Transverse colon (tissue), 4 donors: ENCODE data around the gene SEPTIN8. TPM values are rescaled to one million over a fixed set of nuclear protein-coding genes. Genes with fewer than 3 reads are reported as not detected.

Experiments
- DNase-seq: peaks from one replicate; pipeline ENCODE4 v3.0.0-alpha.2; 2019
- H3K27ac ChIP-seq, 4 donors: fragments of 200-600 bp; sonication (generic); 2 replicates each; pipeline ENCODE4 v1.5.1; 2016 to 2018; ENCODE audit warnings: inconsistent platforms in 4 of 4
- H3K27me3 ChIP-seq: fragments of 200-600 bp; sonication (generic); 2 replicates; pipeline ENCODE4 v1.5.1; 2017; ENCODE audit warnings: inconsistent platforms
- H3K36me3 ChIP-seq, 4 donors: fragments of 200-600 bp; sonication (generic); 2 replicates each; pipeline ENCODE4 v1.5.1; 2017 to 2019; ENCODE audit warnings: inconsistent platforms in 4 of 4
- H3K4me1 ChIP-seq, 4 donors: fragments of 200-600 bp; sonication (generic); 2 replicates each; pipeline ENCODE4 v1.5.1; 2017 to 2020; ENCODE audit warnings: inconsistent platforms in 4 of 4
- H3K4me3 ChIP-seq, 4 donors: fragments of 200-600 bp; sonication (generic); 1 replicate in 1 of 4; 2 replicates in 3 of 4; pipeline versions ENCODE4 v1.5.1 to v1.6.1; 2017 to 2019; ENCODE audit warnings: inconsistent platforms in 4 of 4
- H3K9me3 ChIP-seq, 2 donors: fragments of 200-600 bp; sonication (generic); 2 replicates each; pipeline ENCODE4 v1.5.1; 2017 to 2019; ENCODE audit warnings: inconsistent platforms in 2 of 2
- EP300 ChIP-seq: sonication (generic); formaldehyde crosslinking; IDR thresholded peaks from one replicate; pipeline ENCODE4 v1.6.1; 2017; ENCODE audit warnings: antibody characterized with exemption, low read depth
- POLR2A ChIP-seq: fragments of 450-650 bp; IDR thresholded peaks from one replicate; pipeline ENCODE4 v1.6.1; 2016; ENCODE audit warnings: antibody characterized with exemption, mild to moderate bottlenecking, moderate library complexity
- POLR2AphosphoS5 ChIP-seq, 3 donors: sonication (generic); formaldehyde crosslinking; IDR thresholded peaks; one replicate each; pipeline ENCODE4 v1.6.1; 2016; ENCODE audit warnings: antibody characterized with exemption in 3 of 3
- WGBS, 2 donors: methylation state at CpG; one replicate each; pipeline ENCODE4 v1.1.5; 2018; ENCODE audit warnings: low coverage in 1 of 2; 5-methylcytosine and 5-hydroxymethylcytosine counted together
- in situ Hi-C, 4 donors: fragments of 200-750 bp; cut with MboI; loops; one replicate each; pipeline versions ENCODE4 v1.15.0 to v1.15.1; 2017; ENCODE audit warnings: low sequenced_read_pairs in 3 of 4, low pct_ligation_motif_present in 1 of 4, low pct_unique_long_range_greater_than_20kb in 1 of 4
- intact Hi-C: fragments of 100-400 bp; cut with DNase I; formaldehyde crosslinking; loops from one replicate; pipeline ENCODE4 v1.15.1; 2023; ENCODE audit warnings: low total_unique reads
- total RNA-seq, 4 donors: library from RNA; depleted of rRNA; stranded (reverse); fragments of >200 nt; gene quantifications; one replicate each; pipeline ENCODE4 v1.1.0, GENCODE V29; 2016
- TF ChIP-seq, protein P1 (sequence below), 5 experiments: fragments of 200-600 bp in 3 of 5; fragments of 450-650 bp in 2 of 5; sonication (generic) in 3 of 5; IDR thresholded peaks; 1 replicate in 2 of 5; 2 replicates in 3 of 5; pipeline ENCODE4 v1.5.1; 2016 to 2017; ENCODE audit warnings: antibody characterized with exemption in 5 of 5, inconsistent platforms in 3 of 5, mild to moderate bottlenecking in 2 of 5, moderate library complexity in 1 of 5

SEPTIN8 gene
- total RNA-seq, 4 donors from 2014 or later = 38.4 to 70.7 (median 53.5) TPM

DNA sequence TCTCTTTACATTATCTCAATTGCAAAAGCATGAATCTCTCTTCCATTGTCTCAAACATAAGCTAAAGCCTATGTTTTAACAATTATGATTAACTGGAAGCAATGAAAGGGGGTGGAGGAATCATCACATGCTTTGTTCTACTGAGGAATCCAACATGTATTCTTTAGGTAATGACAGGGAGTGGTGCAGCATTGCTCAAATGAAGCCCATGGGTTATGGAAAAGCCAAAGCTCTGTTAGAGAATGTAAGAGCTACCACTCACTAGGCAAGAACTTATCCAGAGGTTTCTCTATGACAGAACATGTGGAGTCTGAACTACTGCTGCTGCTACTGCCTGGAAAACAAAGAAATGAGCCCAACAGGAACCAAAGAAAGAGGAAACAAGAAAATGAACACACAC lies 68.4 kb downstream of the SEPTIN8 start:
- H3K4me3 ChIP-seq = no peak overlapping the region
- H3K27ac ChIP-seq = no peak overlapping the region
- in situ Hi-C loops = loop anchor here in 2 of 4 donors (25.0 kb wide), 1 partner anchor 321 kb away; no protein-coding TSS in a partner anchor
- H3K4me1 ChIP-seq = no peaks in the 10 kb centered on the region
- H3K27me3 ChIP-seq = no peaks in the 10 kb centered on the region
- intact Hi-C loops = no loop called here
- TF ChIP-seq POLR2A = no peak
- no peak for TF ChIP-seq POLR2AphosphoS5 (IDR thresholded peaks at IDR 0.05)
- TF ChIP-seq, protein P1, sequence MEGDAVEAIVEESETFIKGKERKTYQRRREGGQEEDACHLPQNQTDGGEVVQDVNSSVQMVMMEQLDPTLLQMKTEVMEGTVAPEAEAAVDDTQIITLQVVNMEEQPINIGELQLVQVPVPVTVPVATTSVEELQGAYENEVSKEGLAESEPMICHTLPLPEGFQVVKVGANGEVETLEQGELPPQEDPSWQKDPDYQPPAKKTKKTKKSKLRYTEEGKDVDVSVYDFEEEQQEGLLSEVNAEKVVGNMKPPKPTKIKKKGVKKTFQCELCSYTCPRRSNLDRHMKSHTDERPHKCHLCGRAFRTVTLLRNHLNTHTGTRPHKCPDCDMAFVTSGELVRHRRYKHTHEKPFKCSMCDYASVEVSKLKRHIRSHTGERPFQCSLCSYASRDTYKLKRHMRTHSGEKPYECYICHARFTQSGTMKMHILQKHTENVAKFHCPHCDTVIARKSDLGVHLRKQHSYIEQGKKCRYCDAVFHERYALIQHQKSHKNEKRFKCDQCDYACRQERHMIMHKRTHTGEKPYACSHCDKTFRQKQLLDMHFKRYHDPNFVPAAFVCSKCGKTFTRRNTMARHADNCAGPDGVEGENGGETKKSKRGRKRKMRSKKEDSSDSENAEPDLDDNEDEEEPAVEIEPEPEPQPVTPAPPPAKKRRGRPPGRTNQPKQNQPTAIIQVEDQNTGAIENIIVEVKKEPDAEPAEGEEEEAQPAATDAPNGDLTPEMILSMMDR (IDR thresholded peaks at IDR 0.05) = no peak
- no peak for TF ChIP-seq EP300
- no peak for DNase-seq
- no peaks in the 10 kb centered on the region for H3K9me3 ChIP-seq
- no peaks in the 10 kb centered on the region for H3K36me3 ChIP-seq

DNA sequence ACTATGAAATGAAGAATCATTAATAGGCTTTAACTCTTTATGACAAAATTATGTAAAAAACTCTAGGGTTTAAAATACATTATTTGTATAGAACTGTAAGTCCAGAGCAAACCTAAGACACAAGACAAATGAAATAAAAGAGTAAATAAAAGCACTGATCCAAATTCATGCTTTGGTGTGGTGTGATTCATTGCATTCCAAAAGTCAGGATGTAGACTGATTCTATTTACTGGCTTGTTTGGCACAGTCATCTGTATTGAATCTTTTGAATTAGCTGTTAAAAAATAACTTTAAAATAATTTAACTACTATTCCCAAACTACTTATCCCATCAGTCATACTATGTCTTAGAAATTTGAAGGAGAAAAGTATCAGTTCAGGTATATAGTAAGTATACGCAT lies 72.2 kb downstream of the SEPTIN8 start:
- intact Hi-C loops = no loop called here
- Histone ChIP-seq H3K27ac (no peak overlapping the region), H3K36me3 (peaks cover 0 to 7% (median 0%) of the 10 kb centered on the region in 4 donors), H3K4me1 (no peaks in the 10 kb centered on the region), H3K9me3 (no peaks in the 10 kb centered on the region), H3K4me3 (no peak overlapping the region), H3K27me3 (no peaks in the 10 kb centered on the region)
- no peak for DNase-seq
- 98 to 100% methylated on average over 1 of the region's 1 CpG for WGBS, 2 donors
- in situ Hi-C loops = loop anchor here in 2 of 4 donors (25.0 kb wide), 1 partner anchor 318 kb away; no protein-coding TSS in a partner anchor
- TF ChIP-seq POLR2AphosphoS5 (IDR thresholded peaks at IDR 0.05) (no peak), EP300 (no peak)

Other genes with a start within 250 kb of the SEPTIN8 start
- gene IL5, start 233.7 kb downstream of the SEPTIN8 start, total RNA-seq = not detected
- 10 to 100 TPM; 35.8 to 47.5 (median 41.3) TPM for gene RAD50, start 220.3 kb downstream of the SEPTIN8 start, total RNA-seq
- gene IL13, start 119.1 kb downstream of the SEPTIN8 start, total RNA-seq = not detected
- gene IL4, start 103.2 kb downstream of the SEPTIN8 start, total RNA-seq = not detected
- 1 to 10 TPM; 1.9 to 7.0 (median 2.8) TPM for gene KIF3A, start 39.7 kb downstream of the SEPTIN8 start, total RNA-seq
- 10 to 100 TPM in 1 of 4 donors, 1 to 10 TPM in 3; 3.0 to 13.0 (median 7.1) TPM for gene CCNI2, start 29.8 kb downstream of the SEPTIN8 start, total RNA-seq
- gene SOWAHA, start 36.1 kb upstream of the SEPTIN8 start, total RNA-seq = 10 to 100 TPM; 35.2 to 93.5 (median 76.0) TPM
- gene SHROOM1, start 53.4 kb upstream of the SEPTIN8 start, total RNA-seq = 100 to 1,000 TPM in 1 of 4 donors, 10 to 100 TPM in 3; 65.3 to 244 (median 77.3) TPM
- under 1 TPM in 2 of 4 donors, not detected in 2; 0.27 to 0.79 TPM for gene GDF9, start 89.2 kb upstream of the SEPTIN8 start, total RNA-seq
- 100 to 1,000 TPM; 117 to 311 (median 239) TPM for gene UQCRQ, start 89.4 kb upstream of the SEPTIN8 start, total RNA-seq
- 1 to 10 TPM in 3 of 4 donors, under 1 TPM in 1; 0.20 to 5.9 (median 5.1) TPM for gene LEAP2, start 96.4 kb upstream of the SEPTIN8 start, total RNA-seq
- gene AFF4, start 186.4 kb upstream of the SEPTIN8 start, total RNA-seq = 100 to 1,000 TPM in 2 of 4 donors, 10 to 100 TPM in 2; 66.1 to 122 (median 85.1) TPM
- gene ZCCHC10, start 249.3 kb upstream of the SEPTIN8 start, total RNA-seq = 10 to 100 TPM; 19.1 to 37.4 (median 25.7) TPM